HFFc6 (cell line): ENCODE measurements around the gene KAT2B. TPM values are rescaled to one million over a fixed set of nuclear protein-coding genes. Genes with fewer than 3 reads are reported as not detected.
A peak's percentile ranks its signal among the peaks of the same experiment; 100 is the strongest.

Experiments used
- DNase-seq: peaks from one replicate; pipeline ENCODE4 v3.0.0-alpha.2; 2018
- H3K27ac Mint-ChIP-seq: 2 replicates; pipeline ENCODE4 v1.8.0; 2020; ENCODE audit warnings: mild to moderate bottlenecking, mixed read lengths
- H3K27me3 Mint-ChIP-seq: 2 replicates; pipeline ENCODE4 v1.8.0; 2021; ENCODE audit warnings: mild to moderate bottlenecking, moderate library complexity, mixed read lengths; ENCODE audit not compliant: insufficient read depth
- H3K36me3 Mint-ChIP-seq: 2 replicates; pipeline ENCODE4 v1.8.0; 2021; ENCODE audit warnings: low read depth, mixed read lengths
- H3K4me1 Mint-ChIP-seq: 2 replicates; pipeline ENCODE4 v1.8.0; 2020; ENCODE audit warnings: low read depth, mixed read lengths
- H3K4me3 Mint-ChIP-seq: 2 replicates; pipeline ENCODE4 v1.8.0; 2020; ENCODE audit warnings: mild to moderate bottlenecking, moderate library complexity, mixed read lengths
- H3K9me3 Mint-ChIP-seq: 2 replicates; pipeline ENCODE4 v1.8.0; 2020; ENCODE audit warnings: mild to moderate bottlenecking, mixed read lengths
- CTCF ChIP-seq: fragments of 200-600 bp; sonication (generic); IDR thresholded peaks from 2 replicates; pipeline ENCODE4 v1.5.0; 2021; ENCODE audit warnings: antibody characterized with exemption, mild to moderate bottlenecking
- total RNA-seq, 6 experiments: library from RNA; stranded (reverse); fragmentation: NEBNext Ultra II Directional; extraction: Animal tissue kit (Norgen Biotek cat#: 25700); gene quantifications; 2 replicates in 1 of 6; 3 replicates in 5 of 6; pipeline ENCODE4 v1.2.3, GENCODE V29; 2021

Gene KAT2B
- total RNA-seq, 6 experiments from 2014 or later = 8.3 to 17.3 (median 12.5) TPM

GRCh38 chr3:20037255-20037996, 2.8 kb upstream of the KAT2B start:
- DNase-seq = no peak
- Mint-ChIP-seq H3K9me3 (no peaks in the 10 kb centered on the region), H3K27me3 (0 out of 2 replicates have a peak, but pooled peaks cover 2% of the 10 kb centered on the region), H3K27ac (no peak overlapping the region), H3K36me3 (no peaks in the 10 kb centered on the region), H3K4me3 (no peak overlapping the region), H3K4me1 (peaks cover 22% of the 10 kb centered on the region)
- peak; percentile 24; the same call in 1 of the 2 replicates for TF ChIP-seq CTCF

GRCh38 chr3:20038699-20039465, 1.4 kb upstream of the KAT2B start:
- H3K4me3 Mint-ChIP-seq = peak overlapping the region; percentile 88

GRCh38 chr3:20039466-20039764, 831 bp upstream of the KAT2B start:
- Mint-ChIP-seq H3K27ac (peak overlapping the region; percentile 38; the same call in 1 of the 2 replicates), H3K4me1 (peaks cover 31% of the 10 kb centered on the region), H3K4me3 (peak overlapping the region; percentile 88), H3K9me3 (no peaks in the 10 kb centered on the region), H3K27me3 (0 out of 2 replicates have a peak, but pooled peaks cover 2% of the 10 kb centered on the region), H3K36me3 (no peaks in the 10 kb centered on the region)
- TF ChIP-seq CTCF = no peak
- no peak for DNase-seq

More at GRCh38 chr3:20038699-20039465, 1.4 kb upstream of the KAT2B start:
- DNase-seq = no peak
- peaks cover 31% of the 10 kb centered on the region for H3K4me1 Mint-ChIP-seq
- 0 out of 2 replicates have a peak, but pooled peaks cover 2% of the 10 kb centered on the region for H3K27me3 Mint-ChIP-seq
- peak overlapping the region; percentile 38; the same call in 1 of the 2 replicates for H3K27ac Mint-ChIP-seq
- TF ChIP-seq CTCF = no peak
- H3K9me3 Mint-ChIP-seq = no peaks in the 10 kb centered on the region
- no peaks in the 10 kb centered on the region for H3K36me3 Mint-ChIP-seq

GRCh38 chr3:20040548-20041196, 426 bp downstream of the KAT2B start:
- H3K4me3 Mint-ChIP-seq = peak overlapping the region; percentile 99
- no peaks in the 10 kb centered on the region for H3K9me3 Mint-ChIP-seq
- TF ChIP-seq CTCF = peak; percentile 18; the same call in 1 of the 2 replicates
- peak overlapping the region; percentile 75 for H3K27ac Mint-ChIP-seq
- no peaks in the 10 kb centered on the region for H3K36me3 Mint-ChIP-seq
- H3K4me1 Mint-ChIP-seq = peaks cover 31% of the 10 kb centered on the region
- H3K27me3 Mint-ChIP-seq = 0 out of 2 replicates have a peak, but pooled peaks cover 2% of the 10 kb centered on the region
- peak; percentile 67 for DNase-seq

- Mint-ChIP-seq H3K27me3 (0 out of 2 replicates have a peak, but pooled peaks cover 2% of the 10 kb centered on the region), H3K9me3 (no peaks in the 10 kb centered on the region), H3K36me3 (no peaks in the 10 kb centered on the region), H3K4me3 (peak overlapping the region; percentile 99), H3K27ac (peak overlapping the region; percentile 75), H3K4me1 (peaks cover 31% of the 10 kb centered on the region)
- DNase-seq = peak; percentile 40
- no peak for TF ChIP-seq CTCF
Observed at GRCh38 chr3:20041197-20041780, 1.0 kb downstream of the KAT2B start.
